ENCODE data around the gene PTPRR.

Gene PTPRR

DNA sequence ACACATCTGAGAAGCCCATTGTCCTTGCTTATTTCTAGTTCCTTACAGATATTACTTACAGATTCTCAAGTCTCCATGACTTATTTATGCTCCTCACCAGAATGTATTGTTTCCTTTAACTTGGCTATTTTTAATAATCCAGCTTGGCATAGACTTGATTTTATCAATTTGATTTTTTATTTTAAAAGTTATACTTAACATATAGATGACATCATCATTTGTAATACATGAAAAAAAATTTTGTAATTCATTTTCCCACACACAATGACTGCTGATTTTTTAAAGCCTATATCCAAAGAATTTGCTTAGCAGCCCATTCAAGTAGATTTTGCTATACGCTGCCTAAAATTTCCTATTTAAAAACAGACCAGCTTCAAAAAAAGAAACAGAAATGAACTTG lies 39.8 kb downstream of the PTPRR start:
- Histone ChIP-seq H3K27ac (ENCODE audit: low read depth, low read length) (no peak overlapping the region), H4K20me1 (ENCODE audit: low read depth, low read length) (no peaks in the 10 kb centered on the region), H3K9me3 (ENCODE audit: insufficient read depth, low read length) (no peaks in the 10 kb centered on the region), H3K36me3 (ENCODE audit: low read length) (no peaks in the 10 kb centered on the region), H3K9me2 (replicated peaks; ENCODE audit: insufficient read depth, low read length) (no peaks in the 10 kb centered on the region), H3K9ac (ENCODE audit: low read length) (no peak overlapping the region), H2AFZ (ENCODE audit: low read depth, low read length, severe bottlenecking) (no peak overlapping the region), H3K27me3 (ENCODE audit: low read length) (no peaks in the 10 kb centered on the region), H3K4me3 (ENCODE audit: insufficient read depth, low read length, poor library complexity, severe bottlenecking) (no peak overlapping the region), H3K79me2 (ENCODE audit: insufficient read depth, low read length) (no peaks in the 10 kb centered on the region), H3F3A (ENCODE audit: insufficient read depth) (no peaks in the 10 kb centered on the region), H3K4me2 (ENCODE audit: low read depth, low read length, poor library complexity, severe bottlenecking) (no peak overlapping the region)
- TF ChIP-seq EZH2phosphoT487 (conservative IDR thresholded peaks at IDR 0.05; ENCODE audit: low read length), result no peak
- TF ChIP-seq CTCF (IDR thresholded peaks at IDR 0.05; ENCODE audit: insufficient read depth, low read length, poor library complexity, severe bottlenecking), result no peak

DNA sequence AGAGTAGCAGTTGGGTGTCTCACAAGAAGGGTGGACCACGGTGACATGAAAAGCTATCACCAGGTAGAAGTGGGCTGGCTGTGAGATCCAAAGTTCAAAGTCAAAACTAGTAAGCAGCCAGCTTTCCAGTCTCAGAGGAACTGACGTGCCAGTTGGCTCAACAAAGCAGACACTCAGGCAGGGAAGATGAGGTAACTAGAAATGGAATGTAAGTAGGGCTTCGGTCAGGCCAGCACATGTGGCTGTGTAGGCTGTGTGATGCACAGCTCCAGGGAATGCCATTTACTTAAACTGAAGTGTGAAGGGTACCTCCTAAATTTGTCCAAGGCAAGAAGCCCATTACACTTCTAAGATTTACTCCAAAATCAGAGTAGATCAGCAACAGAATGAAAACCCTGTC lies 43.6 kb downstream of the PTPRR start:
- H3F3A ChIP-seq (ENCODE audit: insufficient read depth), result no peaks in the 10 kb centered on the region
- no peak overlapping the region for H2AFZ ChIP-seq (ENCODE audit: low read depth, low read length, severe bottlenecking)
- TF ChIP-seq EZH2phosphoT487 (conservative IDR thresholded peaks at IDR 0.05; ENCODE audit: low read length) (no peak), CTCF (IDR thresholded peaks at IDR 0.05; ENCODE audit: insufficient read depth, low read length, poor library complexity, severe bottlenecking) (no peak)

GRCh38 chr12:70875628-70876027 lies 44.9 kb downstream of the PTPRR start:
- Histone ChIP-seq H3K9me2 (replicated peaks; ENCODE audit: insufficient read depth, low read length) (no peaks in the 10 kb centered on the region), H3K9me3 (ENCODE audit: insufficient read depth, low read length) (no peaks in the 10 kb centered on the region), H3F3A (ENCODE audit: insufficient read depth) (no peaks in the 10 kb centered on the region), H3K36me3 (ENCODE audit: low read length) (no peaks in the 10 kb centered on the region), H3K4me3 (ENCODE audit: insufficient read depth, low read length, poor library complexity, severe bottlenecking) (no peak overlapping the region), H3K79me2 (ENCODE audit: insufficient read depth, low read length) (no peaks in the 10 kb centered on the region), H2AFZ (ENCODE audit: low read depth, low read length, severe bottlenecking) (no peak overlapping the region), H3K4me2 (ENCODE audit: low read depth, low read length, poor library complexity, severe bottlenecking) (no peak overlapping the region), H3K27me3 (ENCODE audit: low read length) (no peaks in the 10 kb centered on the region), H3K27ac (ENCODE audit: low read depth, low read length) (no peak overlapping the region), H4K20me1 (ENCODE audit: low read depth, low read length) (no peaks in the 10 kb centered on the region), H3K9ac (ENCODE audit: low read length) (no peak overlapping the region)
- no peak for TF ChIP-seq EZH2phosphoT487 (conservative IDR thresholded peaks at IDR 0.05; ENCODE audit: low read length)
- no peak for TF ChIP-seq CTCF (IDR thresholded peaks at IDR 0.05; ENCODE audit: insufficient read depth, low read length, poor library complexity, severe bottlenecking)

More for the DNA sequence above, 43.6 kb downstream of the PTPRR start:
- H3K9me3 ChIP-seq (ENCODE audit: insufficient read depth, low read length), result no peaks in the 10 kb centered on the region
- no peaks in the 10 kb centered on the region for H3K36me3 ChIP-seq (ENCODE audit: low read length)
- no peak overlapping the region for H3K4me2 ChIP-seq (ENCODE audit: low read depth, low read length, poor library complexity, severe bottlenecking)
- no peak overlapping the region for H3K9ac ChIP-seq (ENCODE audit: low read length)
- H3K27ac ChIP-seq (ENCODE audit: low read depth, low read length), result no peak overlapping the region
- H4K20me1 ChIP-seq (ENCODE audit: low read depth, low read length), result no peaks in the 10 kb centered on the region
- no peaks in the 10 kb centered on the region for H3K79me2 ChIP-seq (ENCODE audit: insufficient read depth, low read length)
- H3K27me3 ChIP-seq (ENCODE audit: low read length), result no peaks in the 10 kb centered on the region
- no peak overlapping the region for H3K4me3 ChIP-seq (ENCODE audit: insufficient read depth, low read length, poor library complexity, severe bottlenecking)
- H3K9me2 ChIP-seq (replicated peaks; ENCODE audit: insufficient read depth, low read length), result no peaks in the 10 kb centered on the region

Measured in SU-DHL-6 (cell line).